HG03139 (cell line): Measurements from ENCODE around the gene SEPTIN8.

Source experiments
- ATAC-seq: cut with Tn5 transposase; IDR thresholded peaks from one replicate; pipeline ENCODE4 v1.9.1; 2021; ENCODE audit not compliant: unreplicated experiment

The SEPTIN8 gene

GRCh38 chr5:132777209-132778069 lies at the start of gene SEPTIN8:
Gene SEPTIN8 (minus strand): TSS chr5:132777239. CDS start chr5:132777137, 102 bp downstream.
- ATAC-seq, result peak; percentile 44

GRCh38 chr5:132826424-132827082 lies 49.5 kb upstream of the SEPTIN8 start:
- no peak for ATAC-seq

- no peak for ATAC-seq
These were observed 48.9 kb upstream of the SEPTIN8 start for GRCh38 chr5:132825834-132826391.

GRCh38 chr5:132825033-132825833 lies 48.2 kb upstream of the SEPTIN8 start:
- no peak for ATAC-seq

- ATAC-seq, result no peak
These were observed 47.4 kb upstream of the SEPTIN8 start for GRCh38 chr5:132824426-132824825.

- no peak for ATAC-seq
These were observed 46.5 kb upstream of the SEPTIN8 start for GRCh38 chr5:132823481-132824050.

- no peak for ATAC-seq
These were observed 45.8 kb upstream of the SEPTIN8 start for GRCh38 chr5:132822650-132823480.

GRCh38 chr5:132821791-132822190 lies 44.8 kb upstream of the SEPTIN8 start:
- no peak for ATAC-seq

GRCh38 chr5:132821350-132821749 lies 44.3 kb upstream of the SEPTIN8 start:
- no peak for ATAC-seq

- ATAC-seq, result peak; percentile 66
These were observed 43.2 kb upstream of the SEPTIN8 start for GRCh38 chr5:132820162-132820754.

GRCh38 chr5:132819468-132819867 lies 42.4 kb upstream of the SEPTIN8 start:
- no peak for ATAC-seq

GRCh38 chr5:132817011-132817410 lies 40.0 kb upstream of the SEPTIN8 start:
- ATAC-seq, result no peak

- ATAC-seq, result no peak
These were observed 39.5 kb upstream of the SEPTIN8 start for GRCh38 chr5:132816554-132816953.

- ATAC-seq, result no peak
These were observed 39.0 kb upstream of the SEPTIN8 start for GRCh38 chr5:132816083-132816482.

- no peak for ATAC-seq
These were observed 38.4 kb upstream of the SEPTIN8 start for GRCh38 chr5:132815454-132815853.

GRCh38 chr5:132814503-132815294 lies 37.7 kb upstream of the SEPTIN8 start:
- ATAC-seq, result no peak

GRCh38 chr5:132813599-132814502 lies 36.8 kb upstream of the SEPTIN8 start:
- no peak for ATAC-seq
